H1 (cell line): ENCODE measurements around the gene ASCC3. TPM values are rescaled to one million over a fixed set of nuclear protein-coding genes. Genes with fewer than 3 reads are reported as not detected.

Source experiments
- polyA plus RNA-seq, 7 experiments: library from polyadenylated mRNA; depleted of rRNA in 3 of 7; stranded (reverse) in 5 of 7; unstranded in 2 of 7; fragments of >200 nt in 5 of 7; fragments of 200-250 nt in 2 of 7; gene quantifications; 1 replicate in 5 of 7; 2 replicates in 1 of 7; 4 replicates in 1 of 7; pipeline versions ENCODE4 v1.2.1 to v1.2.3, GENCODE V29; 2011 to 2013; ENCODE audit warnings: missing spikeins in 2 of 7, mixed read lengths in 2 of 7
- total RNA-seq: library from RNA; stranded (reverse); fragmentation: NEBNext Ultra II Directional; extraction: Animal tissue kit (Norgen Biotek cat#: 25700); gene quantifications from 2 replicates; pipeline ENCODE4 v1.2.1, GENCODE V29; 2021
- TF ChIP-seq, protein P1 (sequence below): fragments of 300-600 bp; sonication (generic); IDR thresholded peaks from 2 replicates; pipeline ENCODE4 v1.7.1; 2012; ENCODE audit warnings: low read length, moderate library complexity, mild to moderate bottlenecking, inconsistent platforms; ENCODE audit not compliant: insufficient replicate concordance

The ASCC3 gene
- total and polyA plus RNA-seq, 2 of the 8 experiments (the other 6 are each of a cell fraction or from before 2014, with no cell fraction given), result 37.5 to 77.8 TPM

DNA sequence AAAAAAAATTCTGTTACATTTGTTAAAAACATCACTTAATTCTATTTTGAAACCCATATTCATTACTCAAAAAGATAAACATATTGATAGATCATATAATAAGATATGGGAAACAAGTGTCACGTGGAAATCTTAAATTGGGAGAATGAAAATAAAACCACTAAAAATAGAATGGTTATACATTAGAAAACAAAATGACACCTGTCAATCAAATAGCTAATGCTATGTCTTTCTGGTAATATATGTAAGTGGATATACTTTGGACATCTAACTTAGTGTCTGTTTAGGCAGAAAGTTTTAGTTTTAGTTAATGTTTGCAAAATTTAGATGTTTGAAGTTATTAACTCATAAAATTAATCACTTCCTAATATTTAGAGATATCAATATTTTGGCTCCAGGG lies 321.3 kb downstream of the ASCC3 start (continued):
- TF ChIP-seq, protein P1, sequence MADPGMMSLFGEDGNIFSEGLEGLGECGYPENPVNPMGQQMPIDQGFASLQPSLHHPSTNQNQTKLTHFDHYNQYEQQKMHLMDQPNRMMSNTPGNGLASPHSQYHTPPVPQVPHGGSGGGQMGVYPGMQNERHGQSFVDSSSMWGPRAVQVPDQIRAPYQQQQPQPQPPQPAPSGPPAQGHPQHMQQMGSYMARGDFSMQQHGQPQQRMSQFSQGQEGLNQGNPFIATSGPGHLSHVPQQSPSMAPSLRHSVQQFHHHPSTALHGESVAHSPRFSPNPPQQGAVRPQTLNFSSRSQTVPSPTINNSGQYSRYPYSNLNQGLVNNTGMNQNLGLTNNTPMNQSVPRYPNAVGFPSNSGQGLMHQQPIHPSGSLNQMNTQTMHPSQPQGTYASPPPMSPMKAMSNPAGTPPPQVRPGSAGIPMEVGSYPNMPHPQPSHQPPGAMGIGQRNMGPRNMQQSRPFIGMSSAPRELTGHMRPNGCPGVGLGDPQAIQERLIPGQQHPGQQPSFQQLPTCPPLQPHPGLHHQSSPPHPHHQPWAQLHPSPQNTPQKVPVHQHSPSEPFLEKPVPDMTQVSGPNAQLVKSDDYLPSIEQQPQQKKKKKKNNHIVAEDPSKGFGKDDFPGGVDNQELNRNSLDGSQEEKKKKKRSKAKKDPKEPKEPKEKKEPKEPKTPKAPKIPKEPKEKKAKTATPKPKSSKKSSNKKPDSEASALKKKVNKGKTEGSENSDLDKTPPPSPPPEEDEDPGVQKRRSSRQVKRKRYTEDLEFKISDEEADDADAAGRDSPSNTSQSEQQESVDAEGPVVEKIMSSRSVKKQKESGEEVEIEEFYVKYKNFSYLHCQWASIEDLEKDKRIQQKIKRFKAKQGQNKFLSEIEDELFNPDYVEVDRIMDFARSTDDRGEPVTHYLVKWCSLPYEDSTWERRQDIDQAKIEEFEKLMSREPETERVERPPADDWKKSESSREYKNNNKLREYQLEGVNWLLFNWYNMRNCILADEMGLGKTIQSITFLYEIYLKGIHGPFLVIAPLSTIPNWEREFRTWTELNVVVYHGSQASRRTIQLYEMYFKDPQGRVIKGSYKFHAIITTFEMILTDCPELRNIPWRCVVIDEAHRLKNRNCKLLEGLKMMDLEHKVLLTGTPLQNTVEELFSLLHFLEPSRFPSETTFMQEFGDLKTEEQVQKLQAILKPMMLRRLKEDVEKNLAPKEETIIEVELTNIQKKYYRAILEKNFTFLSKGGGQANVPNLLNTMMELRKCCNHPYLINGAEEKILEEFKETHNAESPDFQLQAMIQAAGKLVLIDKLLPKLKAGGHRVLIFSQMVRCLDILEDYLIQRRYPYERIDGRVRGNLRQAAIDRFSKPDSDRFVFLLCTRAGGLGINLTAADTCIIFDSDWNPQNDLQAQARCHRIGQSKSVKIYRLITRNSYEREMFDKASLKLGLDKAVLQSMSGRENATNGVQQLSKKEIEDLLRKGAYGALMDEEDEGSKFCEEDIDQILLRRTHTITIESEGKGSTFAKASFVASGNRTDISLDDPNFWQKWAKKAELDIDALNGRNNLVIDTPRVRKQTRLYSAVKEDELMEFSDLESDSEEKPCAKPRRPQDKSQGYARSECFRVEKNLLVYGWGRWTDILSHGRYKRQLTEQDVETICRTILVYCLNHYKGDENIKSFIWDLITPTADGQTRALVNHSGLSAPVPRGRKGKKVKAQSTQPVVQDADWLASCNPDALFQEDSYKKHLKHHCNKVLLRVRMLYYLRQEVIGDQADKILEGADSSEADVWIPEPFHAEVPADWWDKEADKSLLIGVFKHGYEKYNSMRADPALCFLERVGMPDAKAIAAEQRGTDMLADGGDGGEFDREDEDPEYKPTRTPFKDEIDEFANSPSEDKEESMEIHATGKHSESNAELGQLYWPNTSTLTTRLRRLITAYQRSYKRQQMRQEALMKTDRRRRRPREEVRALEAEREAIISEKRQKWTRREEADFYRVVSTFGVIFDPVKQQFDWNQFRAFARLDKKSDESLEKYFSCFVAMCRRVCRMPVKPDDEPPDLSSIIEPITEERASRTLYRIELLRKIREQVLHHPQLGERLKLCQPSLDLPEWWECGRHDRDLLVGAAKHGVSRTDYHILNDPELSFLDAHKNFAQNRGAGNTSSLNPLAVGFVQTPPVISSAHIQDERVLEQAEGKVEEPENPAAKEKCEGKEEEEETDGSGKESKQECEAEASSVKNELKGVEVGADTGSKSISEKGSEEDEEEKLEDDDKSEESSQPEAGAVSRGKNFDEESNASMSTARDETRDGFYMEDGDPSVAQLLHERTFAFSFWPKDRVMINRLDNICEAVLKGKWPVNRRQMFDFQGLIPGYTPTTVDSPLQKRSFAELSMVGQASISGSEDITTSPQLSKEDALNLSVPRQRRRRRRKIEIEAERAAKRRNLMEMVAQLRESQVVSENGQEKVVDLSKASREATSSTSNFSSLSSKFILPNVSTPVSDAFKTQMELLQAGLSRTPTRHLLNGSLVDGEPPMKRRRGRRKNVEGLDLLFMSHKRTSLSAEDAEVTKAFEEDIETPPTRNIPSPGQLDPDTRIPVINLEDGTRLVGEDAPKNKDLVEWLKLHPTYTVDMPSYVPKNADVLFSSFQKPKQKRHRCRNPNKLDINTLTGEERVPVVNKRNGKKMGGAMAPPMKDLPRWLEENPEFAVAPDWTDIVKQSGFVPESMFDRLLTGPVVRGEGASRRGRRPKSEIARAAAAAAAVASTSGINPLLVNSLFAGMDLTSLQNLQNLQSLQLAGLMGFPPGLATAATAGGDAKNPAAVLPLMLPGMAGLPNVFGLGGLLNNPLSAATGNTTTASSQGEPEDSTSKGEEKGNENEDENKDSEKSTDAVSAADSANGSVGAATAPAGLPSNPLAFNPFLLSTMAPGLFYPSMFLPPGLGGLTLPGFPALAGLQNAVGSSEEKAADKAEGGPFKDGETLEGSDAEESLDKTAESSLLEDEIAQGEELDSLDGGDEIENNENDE, result no peak
